HEK293T (cell line): ENCODE measurements around the gene HSD17B11.

Experiments
- CTCF ChIA-PET: fragments of 350-600 bp; formaldehyde crosslinking; extraction: SDS; loops from one replicate; lab custom pipeline; 2021; ENCODE audit warnings: antibody characterized with exemption, inconsistent platforms; lab: Yijun Ruan, JAX
- POLR2A ChIA-PET: fragments of 350-600 bp; formaldehyde crosslinking; extraction: SDS; loops from one replicate; lab custom pipeline; 2020; ENCODE audit warnings: antibody characterized with exemption, inconsistent platforms; lab: Yijun Ruan, JAX
- DNase-seq: peaks from one replicate; pipeline ENCODE4 v3.0.0; 2012; ENCODE audit warnings: mixed read lengths; ENCODE audit errors: extremely low spot score
- ARNT ChIP-seq: fragments of 450-650 bp; IDR thresholded peaks from 2 replicates; pipeline ENCODE4 v1.6.1; 2017; ENCODE audit warnings: mild to moderate bottlenecking
- BHLHE40 ChIP-seq: fragments of 450-650 bp; IDR thresholded peaks from 2 replicates; pipeline ENCODE4 v1.6.1; 2016; ENCODE audit warnings: mild to moderate bottlenecking, moderate library complexity, borderline replicate concordance
- CTBP1 ChIP-seq: fragments of 450-650 bp; IDR thresholded peaks from 2 replicates; pipeline ENCODE4 v1.6.1; 2016; ENCODE audit warnings: borderline replicate concordance
- ELF4 ChIP-seq: fragments of 450-650 bp; IDR thresholded peaks from 2 replicates; pipeline ENCODE4 v1.6.1; 2017; ENCODE audit warnings: antibody characterized with exemption
- FOXA1 ChIP-seq: fragments of 450-650 bp; IDR thresholded peaks from 2 replicates; pipeline ENCODE4 v1.6.1; 2016; ENCODE audit warnings: mild to moderate bottlenecking
- FOXK2 ChIP-seq: fragments of 450-650 bp; IDR thresholded peaks from 2 replicates; pipeline ENCODE4 v1.6.1; 2016; ENCODE audit warnings: mild to moderate bottlenecking
- FOXM1 ChIP-seq: fragments of 450-650 bp; IDR thresholded peaks from 2 replicates; pipeline ENCODE4 v1.6.1; 2017; ENCODE audit warnings: mild to moderate bottlenecking, borderline replicate concordance
- HDGF ChIP-seq: fragments of 450-650 bp; IDR thresholded peaks from 2 replicates; pipeline ENCODE4 v1.6.1; 2017; ENCODE audit warnings: antibody characterized with exemption, borderline replicate concordance
- L3MBTL2 ChIP-seq: fragments of 450-650 bp; conservative IDR thresholded peaks from 2 replicates; pipeline ENCODE4 v1.6.1; 2016; ENCODE audit warnings: mild to moderate bottlenecking
- LEF1 ChIP-seq: fragments of 450-650 bp; IDR thresholded peaks from 2 replicates; pipeline ENCODE4 v1.6.1; 2017; ENCODE audit warnings: mild to moderate bottlenecking, borderline replicate concordance
- NFRKB ChIP-seq: fragments of 450-650 bp; IDR thresholded peaks from 2 replicates; pipeline ENCODE4 v1.6.1; 2016; ENCODE audit warnings: mild to moderate bottlenecking, moderate library complexity
- SP1 ChIP-seq: fragments of 450-650 bp; IDR thresholded peaks from 2 replicates; pipeline ENCODE4 v1.6.1; 2017
- SUZ12 ChIP-seq: fragments of 450-650 bp; IDR thresholded peaks from 2 replicates; pipeline ENCODE4 v1.6.1; 2016; ENCODE audit warnings: mild to moderate bottlenecking
- TARDBP ChIP-seq: fragments of 450-650 bp; IDR thresholded peaks from 2 replicates; pipeline ENCODE4 v1.6.1; 2016
- ZNF384 ChIP-seq: fragments of 450-650 bp; IDR thresholded peaks from 2 replicates; pipeline ENCODE4 v1.6.1; 2016
- TF ChIP-seq, protein P1 (sequence below): fragments of 450-650 bp; IDR thresholded peaks from 2 replicates; pipeline ENCODE4 v1.6.1; 2016

The HSD17B11 gene

DNA sequence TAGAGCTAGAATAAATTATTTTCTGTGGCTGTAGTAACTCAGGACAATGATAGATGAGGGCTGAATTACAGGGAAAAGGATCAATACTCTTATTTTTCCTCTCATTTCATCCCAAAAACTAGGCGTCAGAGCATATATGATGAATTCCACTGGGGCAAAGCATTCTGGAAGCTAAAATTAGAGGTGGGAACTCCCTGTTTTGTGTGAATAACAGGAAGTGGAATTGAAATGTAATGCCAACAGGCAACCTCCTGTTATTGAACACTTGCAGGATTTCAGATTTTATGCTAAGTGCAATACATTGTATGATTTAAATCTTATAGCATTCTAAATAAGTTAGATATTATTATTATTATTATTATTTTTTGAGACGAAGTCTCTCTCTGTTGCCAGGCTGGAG is 20.9 kb downstream of the HSD17B11 start:
- ChIA-PET CTCF (no interaction called here), POLR2A (no interaction called here)
- no peak for TF ChIP-seq CTBP1
- TF ChIP-seq FOXK2: no peak
- no peak for TF ChIP-seq FOXM1
- no peak for TF ChIP-seq ARNT
- TF ChIP-seq L3MBTL2: no peak
- no peak for TF ChIP-seq SUZ12
- TF ChIP-seq HDGF: no peak
- no peak for TF ChIP-seq FOXA1
- no peak for TF ChIP-seq NFRKB
- TF ChIP-seq SP1: no peak
- no peak for TF ChIP-seq TARDBP
- TF ChIP-seq ELF4: no peak
- TF ChIP-seq BHLHE40: no peak
- TF ChIP-seq, protein P1, sequence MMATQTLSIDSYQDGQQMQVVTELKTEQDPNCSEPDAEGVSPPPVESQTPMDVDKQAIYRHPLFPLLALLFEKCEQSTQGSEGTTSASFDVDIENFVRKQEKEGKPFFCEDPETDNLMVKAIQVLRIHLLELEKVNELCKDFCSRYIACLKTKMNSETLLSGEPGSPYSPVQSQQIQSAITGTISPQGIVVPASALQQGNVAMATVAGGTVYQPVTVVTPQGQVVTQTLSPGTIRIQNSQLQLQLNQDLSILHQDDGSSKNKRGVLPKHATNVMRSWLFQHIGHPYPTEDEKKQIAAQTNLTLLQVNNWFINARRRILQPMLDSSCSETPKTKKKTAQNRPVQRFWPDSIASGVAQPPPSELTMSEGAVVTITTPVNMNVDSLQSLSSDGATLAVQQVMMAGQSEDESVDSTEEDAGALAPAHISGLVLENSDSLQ: no peak
- TF ChIP-seq ZNF384: no peak
- no peak for TF ChIP-seq LEF1
- no peak for DNase-seq

DNA sequence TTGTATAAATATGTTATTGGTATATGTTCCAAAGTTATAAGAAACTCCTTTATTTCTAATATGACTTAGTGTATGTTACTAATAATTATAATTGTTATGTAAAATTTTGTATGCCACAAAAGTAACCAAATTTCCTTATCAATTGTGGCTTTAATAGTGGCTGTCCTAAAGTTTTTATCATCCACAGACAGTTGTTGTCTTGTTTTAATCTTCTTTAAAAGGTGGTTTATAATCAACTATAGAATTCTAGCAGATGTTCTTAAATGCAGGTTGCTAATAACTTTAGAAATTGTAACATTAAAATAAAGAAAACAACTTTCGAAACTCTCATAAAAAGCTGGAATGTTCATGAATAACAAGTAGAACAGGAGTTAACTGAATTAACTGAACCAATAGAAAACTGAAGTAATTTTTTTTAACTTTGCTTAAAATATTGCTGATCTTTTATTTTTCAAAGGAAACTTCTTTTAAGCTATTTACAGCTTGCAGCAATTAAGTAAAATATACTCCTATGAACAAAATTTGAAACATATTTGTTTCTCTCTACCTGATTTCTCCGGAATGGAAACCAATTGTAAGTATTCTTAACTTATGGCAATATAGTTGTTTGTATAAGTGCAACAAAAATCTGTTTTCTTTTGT is 24.3 kb downstream of the HSD17B11 start:
- DNase-seq: no peak
- no peak for TF ChIP-seq SUZ12
- no peak for TF ChIP-seq TARDBP
- no peak for TF ChIP-seq FOXM1
- TF ChIP-seq FOXA1: no peak
- TF ChIP-seq HDGF: no peak
- no peak for TF ChIP-seq CTBP1
- TF ChIP-seq ARNT: no peak
- no peak for TF ChIP-seq BHLHE40
- no peak for TF ChIP-seq FOXK2
- no peak for TF ChIP-seq LEF1
- TF ChIP-seq, protein P1: no peak
- no peak for TF ChIP-seq ZNF384
- no peak for TF ChIP-seq NFRKB
- TF ChIP-seq SP1: no peak
- no peak for TF ChIP-seq ELF4
- TF ChIP-seq L3MBTL2: no peak
- ChIA-PET CTCF (no interaction called here), POLR2A (no interaction called here)

DNA sequence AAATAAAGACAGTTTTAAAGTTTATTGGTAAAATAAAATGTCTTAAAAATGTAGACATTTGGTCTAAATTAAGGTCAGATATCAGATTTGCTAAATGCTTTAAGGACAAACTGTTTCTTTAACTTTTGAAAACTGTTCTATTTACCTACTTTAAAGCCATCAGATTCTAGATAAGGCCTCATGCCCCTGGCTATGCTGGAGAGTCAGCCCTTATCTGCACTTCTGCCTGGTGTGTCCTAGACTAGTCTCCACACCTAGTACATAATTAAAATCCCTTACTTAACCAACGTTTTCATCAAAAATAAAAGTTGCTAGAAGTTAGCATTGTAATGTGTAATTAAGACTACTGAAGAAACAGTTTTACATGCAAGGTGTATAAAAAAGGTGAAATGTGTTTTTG is 25.6 kb downstream of the HSD17B11 start:
- TF ChIP-seq LEF1 (no peak), FOXM1 (no peak), SP1 (no peak)
- POLR2A ChIA-PET: no interaction called here
- no peak for DNase-seq
- CTCF ChIA-PET: no interaction called here

DNA sequence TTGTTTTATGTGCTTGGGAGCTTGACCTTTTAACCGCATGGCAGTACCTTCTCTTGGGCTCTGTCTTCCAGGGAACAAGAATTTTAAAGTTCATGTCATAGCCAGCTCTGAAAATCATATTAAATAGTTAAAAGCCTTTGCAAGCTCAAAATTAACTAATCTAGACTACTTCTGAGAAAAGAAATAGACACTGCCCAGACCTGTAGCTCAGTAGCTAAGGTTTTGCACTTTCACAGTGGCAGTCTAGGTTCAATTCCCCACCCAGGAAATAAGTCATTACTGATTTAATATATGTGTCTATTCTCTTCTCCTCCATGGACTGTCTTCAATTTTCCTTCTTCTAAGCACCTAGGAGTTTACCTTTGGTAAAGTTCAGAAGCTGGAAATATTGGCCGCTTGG is 27.4 kb downstream of the HSD17B11 start:
- TF ChIP-seq FOXK2 (no peak), SUZ12 (no peak), NFRKB (no peak), LEF1 (no peak), ELF4 (no peak), ZNF384 (no peak), SP1 (no peak), ARNT (no peak), CTBP1 (no peak), BHLHE40 (no peak), TARDBP (no peak), FOXM1 (no peak), L3MBTL2 (no peak), HDGF (no peak), FOXA1 (no peak)
- TF ChIP-seq, protein P1: no peak
- CTCF ChIA-PET: interaction anchor here (0.6 to 1.8 kb wide), 2 partner anchors 10 to 489 kb away, joined by 4 to 6 read pairs; no protein-coding TSS in a partner anchor
- no peak for DNase-seq
- POLR2A ChIA-PET: interaction anchor here (1.1 kb wide), 1 partner anchor 28 kb away, joined by 3 read pairs; the partner anchor contains the start of gene HSD17B11

DNA sequence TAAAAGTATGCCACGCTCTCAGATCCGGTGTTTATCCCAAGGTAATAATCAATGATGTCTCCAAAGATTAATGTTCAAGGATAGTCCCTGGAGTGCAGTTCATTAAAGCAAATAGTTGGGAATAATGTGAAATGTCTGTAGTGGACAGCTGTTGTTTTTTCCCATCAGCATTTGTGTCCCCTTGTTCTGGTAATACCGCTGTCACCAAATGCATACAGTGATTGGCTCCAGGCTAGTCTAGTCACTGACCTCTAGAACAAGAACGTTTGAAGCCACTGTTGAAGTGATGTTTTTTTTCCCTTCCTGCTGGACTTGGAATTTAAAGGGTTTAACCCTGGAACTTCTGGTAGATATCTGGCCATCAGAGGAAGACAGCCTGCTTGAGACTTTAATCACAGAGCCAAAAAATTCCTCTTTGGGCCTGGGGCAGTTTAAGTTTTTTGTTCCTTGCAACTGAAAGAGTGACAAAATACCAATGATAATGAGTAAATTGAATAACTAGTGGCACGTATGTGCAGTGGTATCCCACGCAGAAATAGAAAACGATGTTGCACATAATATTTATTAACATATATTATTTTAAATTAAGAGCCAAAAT is 30.6 kb downstream of the HSD17B11 start:
- DNase-seq: no peak
- POLR2A ChIA-PET: no interaction called here
- CTCF ChIA-PET: no interaction called here
- TF ChIP-seq L3MBTL2: no peak
- TF ChIP-seq FOXM1: no peak
- no peak for TF ChIP-seq BHLHE40
- TF ChIP-seq TARDBP: no peak
- no peak for TF ChIP-seq ZNF384
- TF ChIP-seq NFRKB: no peak
- TF ChIP-seq, protein P1: no peak
- no peak for TF ChIP-seq ELF4
- no peak for TF ChIP-seq CTBP1
- no peak for TF ChIP-seq SP1
- TF ChIP-seq HDGF: no peak
- no peak for TF ChIP-seq LEF1
